ENCODE measurements around the gene VPS39. TPM values are rescaled to one million over a fixed set of nuclear protein-coding genes. Genes with fewer than 3 reads are reported as not detected.
A peak's percentile ranks its signal among the peaks of the same experiment; 100 is the strongest.

VPS39 gene
- total RNA-seq, 1 experiment from 2014 or later = 55.2 TPM

- ATAC-seq (no peak), DNase-seq (ENCODE audit: low read depth, low spot score) (no peak)
- Histone ChIP-seq H3K9me3 (ENCODE audit: control insufficient read depth, insufficient read depth, low read depth, low read length) (no peaks in the 10 kb centered on the region), H3K4me3 (ENCODE audit: low read depth in 2 of 2, low read length in 2 of 2) (no peak overlapping the region), H3K36me3 (ENCODE audit: control insufficient read depth, insufficient read depth, low read length) (peaks cover 27% of the 10 kb centered on the region), H3K27ac (ENCODE audit: low read length) (no peak overlapping the region), H3K27me3 (ENCODE audit: control insufficient read depth, insufficient read depth, low read length) (no peaks in the 10 kb centered on the region), H3K4me1 (ENCODE audit: control insufficient read depth, insufficient read depth, low read length) (no peaks in the 10 kb centered on the region)
- intact Hi-C loops (cut with micrococcal nuclease; ENCODE audit: unreplicated experiment) = no loop called here
- BruUV-seq (replicated peaks) = no TSS peak
- ChIA-PET CTCF (interaction anchor here (0.7 kb wide), 1 partner anchor 751 kb away, joined by 4 read pairs; no protein-coding TSS in a partner anchor), POLR2A (no interaction called here)
- in situ Hi-C loops (cut with HindIII; ENCODE audit: low pct_unique_long_range_greater_than_20kb, low sequenced_read_pairs) = no loop called here
- no peak for TF ChIP-seq CTCF (IDR thresholded peaks at IDR 0.05)
- no peak for TF ChIP-seq TCF7L2 (IDR thresholded peaks at IDR 0.05; ENCODE audit: low read depth, low read length)
- TF ChIP-seq REST (IDR thresholded peaks at IDR 0.05; ENCODE audit: insufficient read depth in 1 of 2, low read depth in 2 of 2, low read length in 1 of 2) = no peak
- no peak for TF ChIP-seq POLR2AphosphoS5 (IDR thresholded peaks at IDR 0.05; ENCODE audit: low read depth, low read length)
- no peak for TF ChIP-seq SIN3A (IDR thresholded peaks at IDR 0.05; ENCODE audit: borderline replicate concordance, insufficient read depth, low read depth, low read length)
These were observed 25.1 kb downstream of the VPS39 start for GRCh38 chr15:42182961-42183360.

- ATAC-seq (no peak), DNase-seq (ENCODE audit: low read depth, low spot score) (no peak)
- ChIA-PET CTCF (no interaction called here), POLR2A (no interaction called here)
- H3K27me3 ChIP-seq (ENCODE audit: control insufficient read depth, insufficient read depth, low read length) = no peaks in the 10 kb centered on the region
- H3K27ac ChIP-seq (ENCODE audit: low read length) = no peak overlapping the region
- no peaks in the 10 kb centered on the region for H3K9me3 ChIP-seq (ENCODE audit: control insufficient read depth, insufficient read depth, low read depth, low read length)
- TSS peak; percentile 39 for BruUV-seq (replicated peaks)
- in situ Hi-C loops (cut with HindIII; ENCODE audit: low pct_unique_long_range_greater_than_20kb, low sequenced_read_pairs) = no loop called here
- H3K36me3 ChIP-seq (ENCODE audit: control insufficient read depth, insufficient read depth, low read length) = peaks cover 29% of the 10 kb centered on the region
- TF ChIP-seq POLR2AphosphoS5 (IDR thresholded peaks at IDR 0.05; ENCODE audit: low read depth, low read length) (no peak), SIN3A (IDR thresholded peaks at IDR 0.05; ENCODE audit: borderline replicate concordance, insufficient read depth, low read depth, low read length) (no peak), REST (IDR thresholded peaks at IDR 0.05; ENCODE audit: insufficient read depth in 1 of 2, low read depth in 2 of 2, low read length in 1 of 2) (no peak), TCF7L2 (IDR thresholded peaks at IDR 0.05; ENCODE audit: low read depth, low read length) (no peak), CTCF (IDR thresholded peaks at IDR 0.05) (no peak)
- intact Hi-C loops (cut with micrococcal nuclease; ENCODE audit: unreplicated experiment) = no loop called here
- no peaks in the 10 kb centered on the region for H3K4me1 ChIP-seq (ENCODE audit: control insufficient read depth, insufficient read depth, low read length)
- no peak overlapping the region for H3K4me3 ChIP-seq (ENCODE audit: low read depth in 2 of 2, low read length in 2 of 2)
These were observed 25.7 kb downstream of the VPS39 start for GRCh38 chr15:42182328-42182886.

Measured in Panc1 (cell line).